Peyer's patch (tissue), 4 donors: ENCODE data around the gene IL36G. TPM values are rescaled to one million over a fixed set of nuclear protein-coding genes. Genes with fewer than 3 reads are reported as not detected.

Source experiments
- DNase-seq, 3 donors: peaks; one replicate each; pipeline ENCODE4 v3.0.0-alpha.2; 2017 to 2019
- H3K27ac ChIP-seq, 4 donors: fragments of 200-600 bp; sonication (generic); one replicate each; pipeline ENCODE4 v1.5.1; 2016 to 2019
- H3K27me3 ChIP-seq, 2 donors: fragments of 200-600 bp; sonication (generic); one replicate each; pipeline ENCODE4 v1.5.1; 2019
- H3K36me3 ChIP-seq, 3 donors: fragments of 200-600 bp; sonication (generic); one replicate each; pipeline ENCODE4 v1.5.1; 2016 to 2019
- H3K4me1 ChIP-seq, 4 donors: fragments of 200-600 bp; sonication (generic); one replicate each; pipeline ENCODE4 v1.5.1; 2016 to 2019
- H3K4me3 ChIP-seq, 4 donors: fragments of 200-600 bp; sonication (generic); 1 replicate in 3 of 4; 2 replicates in 1 of 4; pipeline ENCODE4 v1.5.1; 2016 to 2019; ENCODE audit warnings: mild to moderate bottlenecking in 1 of 4
- H3K9me3 ChIP-seq, 4 donors: fragments of 200-600 bp; sonication (generic); one replicate each; pipeline ENCODE4 v1.5.1; 2016 to 2019; ENCODE audit warnings: mild to moderate bottlenecking in 1 of 4
- POLR2A ChIP-seq, 2 donors: fragments of 450-650 bp; IDR thresholded peaks; one replicate each; pipeline ENCODE4 v1.5.1; 2017; ENCODE audit warnings: antibody characterized with exemption in 2 of 2, mild to moderate bottlenecking in 2 of 2, moderate library complexity in 2 of 2
- total RNA-seq, 4 donors: library from RNA; depleted of rRNA; stranded (reverse); fragments of >200 nt; gene quantifications; one replicate each; pipeline ENCODE4 v1.1.0, GENCODE V29; 2016
- TF ChIP-seq, protein P1 (sequence below), 6 experiments: fragments of 450-650 bp in 4 of 6; fragments of 200-600 bp in 2 of 6; sonication (generic) in 1 of 6; IDR thresholded peaks; one replicate each; pipeline ENCODE4 v1.5.1; 2017 to 2019; ENCODE audit warnings: antibody characterized with exemption in 6 of 6, mild to moderate bottlenecking in 3 of 6, moderate library complexity in 1 of 6

The IL36G gene
- total RNA-seq, 4 donors from 2014 or later, result not detected

DNA sequence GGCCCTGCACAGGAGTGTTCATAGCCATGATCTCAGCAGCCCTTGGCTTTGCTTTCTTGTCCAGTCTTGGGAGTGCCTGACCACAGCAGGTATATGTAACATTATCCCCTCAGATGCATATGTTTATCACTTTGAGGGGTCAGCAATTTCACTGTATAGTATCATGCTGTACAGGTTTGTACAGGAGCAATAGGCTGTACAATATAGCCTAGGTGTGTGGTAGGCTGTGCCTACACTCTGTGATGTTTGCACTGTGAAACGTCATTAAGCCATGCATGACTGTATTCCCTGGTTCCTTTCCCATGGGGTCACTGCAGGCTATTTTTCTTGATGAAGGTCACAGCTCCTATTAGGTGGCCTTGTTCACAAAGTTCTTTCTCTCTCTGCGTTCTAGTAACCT, 4.7 kb upstream of the IL36G start:
- Histone ChIP-seq H3K27ac (no peak overlapping the region), H3K4me1 (no peaks in the 10 kb centered on the region), H3K4me3 (no peak overlapping the region), H3K36me3 (no peaks in the 10 kb centered on the region), H3K9me3 (no peaks in the 10 kb centered on the region), H3K27me3 (no peaks in the 10 kb centered on the region)
- no peak for DNase-seq
- no peak for TF ChIP-seq POLR2A (IDR thresholded peaks at IDR 0.05)
- TF ChIP-seq, protein P1, sequence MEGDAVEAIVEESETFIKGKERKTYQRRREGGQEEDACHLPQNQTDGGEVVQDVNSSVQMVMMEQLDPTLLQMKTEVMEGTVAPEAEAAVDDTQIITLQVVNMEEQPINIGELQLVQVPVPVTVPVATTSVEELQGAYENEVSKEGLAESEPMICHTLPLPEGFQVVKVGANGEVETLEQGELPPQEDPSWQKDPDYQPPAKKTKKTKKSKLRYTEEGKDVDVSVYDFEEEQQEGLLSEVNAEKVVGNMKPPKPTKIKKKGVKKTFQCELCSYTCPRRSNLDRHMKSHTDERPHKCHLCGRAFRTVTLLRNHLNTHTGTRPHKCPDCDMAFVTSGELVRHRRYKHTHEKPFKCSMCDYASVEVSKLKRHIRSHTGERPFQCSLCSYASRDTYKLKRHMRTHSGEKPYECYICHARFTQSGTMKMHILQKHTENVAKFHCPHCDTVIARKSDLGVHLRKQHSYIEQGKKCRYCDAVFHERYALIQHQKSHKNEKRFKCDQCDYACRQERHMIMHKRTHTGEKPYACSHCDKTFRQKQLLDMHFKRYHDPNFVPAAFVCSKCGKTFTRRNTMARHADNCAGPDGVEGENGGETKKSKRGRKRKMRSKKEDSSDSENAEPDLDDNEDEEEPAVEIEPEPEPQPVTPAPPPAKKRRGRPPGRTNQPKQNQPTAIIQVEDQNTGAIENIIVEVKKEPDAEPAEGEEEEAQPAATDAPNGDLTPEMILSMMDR (IDR thresholded peaks at IDR 0.05), result no peak

DNA sequence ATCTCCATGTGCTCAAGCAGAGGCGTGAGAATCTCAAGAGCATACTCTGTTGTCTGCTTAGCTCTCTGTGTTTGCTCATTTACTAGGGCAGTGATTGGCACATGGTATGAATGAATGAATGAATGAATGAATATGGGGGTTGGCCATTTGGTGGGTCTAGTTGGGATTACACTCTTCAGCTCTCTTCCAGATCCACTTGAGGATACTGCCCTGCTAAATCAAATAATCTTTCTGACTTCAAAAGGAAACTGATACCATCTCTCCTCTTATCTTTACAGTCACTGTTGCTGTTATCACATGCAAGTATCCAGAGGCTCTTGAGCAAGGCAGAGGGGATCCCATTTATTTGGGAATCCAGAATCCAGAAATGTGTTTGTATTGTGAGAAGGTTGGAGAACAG, 1.9 kb downstream of the IL36G start:
- no peaks in the 10 kb centered on the region for H3K27me3 ChIP-seq
- H3K9me3 ChIP-seq, result no peaks in the 10 kb centered on the region
- no peak overlapping the region for H3K4me3 ChIP-seq
- TF ChIP-seq, protein P1 (IDR thresholded peaks at IDR 0.05), result no peak
- TF ChIP-seq POLR2A (IDR thresholded peaks at IDR 0.05), result no peak
- no peak overlapping the region for H3K27ac ChIP-seq
- DNase-seq, result no peak
- no peaks in the 10 kb centered on the region for H3K4me1 ChIP-seq
- no peaks in the 10 kb centered on the region for H3K36me3 ChIP-seq

DNA sequence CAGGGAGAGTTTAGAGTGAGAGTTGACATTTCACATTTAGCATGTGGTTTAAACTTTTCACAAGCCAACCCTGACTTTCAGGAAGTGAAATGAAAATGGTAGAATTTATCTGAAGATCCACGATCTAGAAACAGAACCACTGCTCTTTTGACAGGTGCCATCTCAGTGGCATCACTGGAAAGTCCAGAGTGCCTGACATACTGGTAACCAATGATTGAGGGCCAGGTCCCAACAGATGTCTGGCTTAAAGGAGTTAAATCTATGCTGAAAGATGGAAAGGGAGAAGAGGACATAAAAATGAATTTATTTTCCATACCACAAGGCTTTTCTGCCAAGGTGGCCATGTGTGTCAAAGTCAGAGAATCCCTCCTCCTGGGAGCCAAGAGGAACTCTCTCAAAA, 2.7 kb downstream of the IL36G start:
- Histone ChIP-seq H3K36me3 (no peaks in the 10 kb centered on the region), H3K4me3 (no peak overlapping the region), H3K27me3 (no peaks in the 10 kb centered on the region), H3K27ac (no peak overlapping the region), H3K4me1 (no peaks in the 10 kb centered on the region), H3K9me3 (no peaks in the 10 kb centered on the region)
- TF ChIP-seq POLR2A (IDR thresholded peaks at IDR 0.05), result no peak
- TF ChIP-seq, protein P1 (IDR thresholded peaks at IDR 0.05), result no peak
- no peak for DNase-seq

DNA sequence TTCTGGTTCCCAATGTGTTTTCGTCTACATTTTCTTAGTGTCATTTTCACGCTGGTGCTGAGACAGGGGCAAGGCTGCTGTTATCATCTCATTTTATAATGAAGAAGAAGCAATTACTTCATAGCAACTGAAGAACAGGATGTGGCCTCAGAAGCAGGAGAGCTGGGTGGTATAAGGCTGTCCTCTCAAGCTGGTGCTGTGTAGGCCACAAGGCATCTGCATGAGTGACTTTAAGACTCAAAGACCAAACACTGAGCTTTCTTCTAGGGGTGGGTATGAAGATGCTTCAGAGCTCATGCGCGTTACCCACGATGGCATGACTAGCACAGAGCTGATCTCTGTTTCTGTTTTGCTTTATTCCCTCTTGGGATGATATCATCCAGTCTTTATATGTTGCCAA, 7.3 kb downstream of the IL36G start:
- no peak for TF ChIP-seq POLR2A (IDR thresholded peaks at IDR 0.05)
- TF ChIP-seq, protein P1 (IDR thresholded peaks at IDR 0.05), result no peak
- Histone ChIP-seq H3K4me1 (no peaks in the 10 kb centered on the region), H3K9me3 (no peaks in the 10 kb centered on the region), H3K4me3 (no peak overlapping the region), H3K27me3 (no peaks in the 10 kb centered on the region), H3K27ac (no peak overlapping the region), H3K36me3 (no peaks in the 10 kb centered on the region)
- DNase-seq, result no peak

DNA sequence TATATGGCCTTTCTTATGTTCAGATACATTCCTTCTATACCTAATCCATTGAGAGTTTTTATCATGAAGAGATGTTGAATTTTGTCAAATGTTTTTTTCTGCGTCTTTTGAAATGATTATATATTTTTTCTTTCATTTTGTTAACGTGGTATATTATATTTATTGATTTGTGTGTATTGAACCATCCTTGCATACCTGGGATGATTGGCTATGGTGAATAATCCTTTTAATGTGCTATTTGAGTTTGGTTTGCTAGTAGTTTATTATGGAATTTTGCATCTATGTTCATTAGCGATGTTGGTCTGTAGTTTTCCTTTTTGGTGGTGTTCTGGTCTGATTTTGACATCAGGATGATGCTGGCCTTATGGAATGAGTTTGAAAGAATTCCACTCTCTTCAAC, 11.8 kb downstream of the IL36G start:
- no peak for DNase-seq
- Histone ChIP-seq H3K36me3 (no peaks in the 10 kb centered on the region), H3K27me3 (no peaks in the 10 kb centered on the region), H3K27ac (no peak overlapping the region), H3K4me1 (no peaks in the 10 kb centered on the region), H3K9me3 (no peaks in the 10 kb centered on the region), H3K4me3 (no peak overlapping the region)
- TF ChIP-seq, protein P1 (IDR thresholded peaks at IDR 0.05), result no peak
- TF ChIP-seq POLR2A (IDR thresholded peaks at IDR 0.05), result no peak

DNA sequence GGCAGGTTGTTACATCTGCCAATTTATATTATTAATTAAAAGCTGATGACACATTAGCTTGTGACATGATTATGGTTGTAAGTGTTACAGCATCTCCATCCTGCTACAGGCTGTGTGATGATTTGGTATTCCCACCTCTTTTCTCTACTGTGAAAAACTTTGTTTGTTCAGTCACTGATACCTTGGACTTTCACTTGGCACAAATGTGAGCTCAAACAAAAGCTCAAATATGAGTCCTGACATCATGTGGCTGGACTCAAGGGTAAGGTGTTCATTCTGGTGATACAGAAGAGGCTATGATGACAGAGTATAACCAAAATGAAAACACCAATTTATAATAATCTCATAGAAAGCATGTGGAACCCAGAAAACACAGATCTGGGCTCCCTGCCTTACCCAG, 16.0 kb downstream of the IL36G start:
- no peak overlapping the region for H3K4me3 ChIP-seq
- TF ChIP-seq, protein P1 (IDR thresholded peaks at IDR 0.05), result no peak
- TF ChIP-seq POLR2A (IDR thresholded peaks at IDR 0.05), result no peak
- no peaks in the 10 kb centered on the region for H3K4me1 ChIP-seq
- H3K9me3 ChIP-seq, result no peaks in the 10 kb centered on the region
- H3K27me3 ChIP-seq, result no peaks in the 10 kb centered on the region
- no peak for DNase-seq
- H3K27ac ChIP-seq, result no peak overlapping the region
- no peaks in the 10 kb centered on the region for H3K36me3 ChIP-seq
